Measurements from ENCODE around the gene CAPZA1.

DNA sequence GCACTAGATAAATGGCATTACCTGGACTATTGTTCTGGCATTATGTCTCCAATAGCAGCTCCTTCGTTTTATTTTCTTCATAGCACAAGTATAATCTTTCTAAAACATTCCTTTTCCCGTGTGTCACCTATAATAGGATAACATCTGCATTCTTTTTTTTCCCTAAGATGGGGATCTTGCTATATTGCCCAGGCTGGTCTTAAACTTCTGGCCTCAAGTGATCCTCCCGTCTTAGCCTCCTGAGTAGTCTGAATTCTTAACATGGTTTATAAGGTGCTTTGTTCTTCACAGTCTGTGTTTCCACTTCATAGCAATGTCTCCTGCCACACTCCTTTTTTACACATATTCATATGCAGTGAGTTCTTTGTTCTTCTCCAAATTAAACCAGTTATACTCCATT lies 46.2 kb downstream of the CAPZA1 start:
- TF ChIP-seq, protein P1, sequence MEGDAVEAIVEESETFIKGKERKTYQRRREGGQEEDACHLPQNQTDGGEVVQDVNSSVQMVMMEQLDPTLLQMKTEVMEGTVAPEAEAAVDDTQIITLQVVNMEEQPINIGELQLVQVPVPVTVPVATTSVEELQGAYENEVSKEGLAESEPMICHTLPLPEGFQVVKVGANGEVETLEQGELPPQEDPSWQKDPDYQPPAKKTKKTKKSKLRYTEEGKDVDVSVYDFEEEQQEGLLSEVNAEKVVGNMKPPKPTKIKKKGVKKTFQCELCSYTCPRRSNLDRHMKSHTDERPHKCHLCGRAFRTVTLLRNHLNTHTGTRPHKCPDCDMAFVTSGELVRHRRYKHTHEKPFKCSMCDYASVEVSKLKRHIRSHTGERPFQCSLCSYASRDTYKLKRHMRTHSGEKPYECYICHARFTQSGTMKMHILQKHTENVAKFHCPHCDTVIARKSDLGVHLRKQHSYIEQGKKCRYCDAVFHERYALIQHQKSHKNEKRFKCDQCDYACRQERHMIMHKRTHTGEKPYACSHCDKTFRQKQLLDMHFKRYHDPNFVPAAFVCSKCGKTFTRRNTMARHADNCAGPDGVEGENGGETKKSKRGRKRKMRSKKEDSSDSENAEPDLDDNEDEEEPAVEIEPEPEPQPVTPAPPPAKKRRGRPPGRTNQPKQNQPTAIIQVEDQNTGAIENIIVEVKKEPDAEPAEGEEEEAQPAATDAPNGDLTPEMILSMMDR (IDR thresholded peaks at IDR 0.05), result no peak
- no peak for TF ChIP-seq POLR2A (IDR thresholded peaks at IDR 0.05)

Data from adrenal gland (tissue), 5 donors.